Brain microvascular endothelial cell (primary cell): ENCODE measurements around the gene CTBP2.
A peak's percentile ranks its signal among the peaks of the same experiment; 100 is the strongest.

Experiments used
- DNase-seq: peaks from one replicate; pipeline ENCODE4 v3.0.0-alpha.2; 2020
- H3K27ac ChIP-seq: fragments of 250-450 bp; sonication (Bioruptor Pico); 2 replicates; pipeline ENCODE4 v1.5.1; 2020; ENCODE audit warnings: mild to moderate bottlenecking, moderate library complexity
- H3K27me3 ChIP-seq: fragments of 250-450 bp; sonication (Bioruptor Pico); replicated peaks from 2 replicates; pipeline ENCODE4 v1.5.1; 2020; ENCODE audit warnings: mild to moderate bottlenecking
- H3K36me3 ChIP-seq: fragments of 250-450 bp; sonication (Bioruptor Pico); replicated peaks from 2 replicates; pipeline ENCODE4 v1.5.1; 2020; ENCODE audit warnings: mild to moderate bottlenecking
- H3K4me3 ChIP-seq: 2 replicates; pipeline ENCODE4 v1.5.1; 2011; ENCODE audit warnings: low read depth, mild to moderate bottlenecking, control low read depth, low read length, moderate library complexity
- CTCF ChIP-seq: IDR thresholded peaks from 2 replicates; pipeline ENCODE4 v1.5.1; 2011; ENCODE audit warnings: low read depth, mild to moderate bottlenecking, moderate library complexity, low read length, control low read depth, inconsistent platforms; ENCODE audit errors: missing control alignments
- in situ Hi-C: cut with HindIII; loops from 2 replicates; pipeline ENCODE4 v1.10.0; 2017; ENCODE audit warnings: low sequenced_read_pairs, low pct_ligation_motif_present

CTBP2 gene

GRCh38 chr10:124995605-124996004 lies 164.8 kb downstream of the CTBP2 start:
- no peak overlapping the region for H3K27ac ChIP-seq
- in situ Hi-C loops = no loop called here
- no peak for DNase-seq
- TF ChIP-seq CTCF = no peak
- no peaks in the 10 kb centered on the region for H3K27me3 ChIP-seq
- H3K4me3 ChIP-seq = no peak overlapping the region
- H3K36me3 ChIP-seq = peaks cover 77% of the 10 kb centered on the region

- peaks cover 73% of the 10 kb centered on the region for H3K36me3 ChIP-seq
Measured at GRCh38 chr10:124994573-124995473, 165.5 kb downstream of the CTBP2 start.

GRCh38 chr10:124993736-124994451 lies 166.5 kb downstream of the CTBP2 start:
- peaks cover 80% of the 10 kb centered on the region for H3K36me3 ChIP-seq
- no peak for TF ChIP-seq CTCF
- H3K27ac ChIP-seq = no peak overlapping the region
- H3K27me3 ChIP-seq = no peaks in the 10 kb centered on the region
- no peak for DNase-seq
- in situ Hi-C loops = no loop called here
- no peak overlapping the region for H3K4me3 ChIP-seq

More at GRCh38 chr10:124994573-124995473, 165.5 kb downstream of the CTBP2 start:
- no peak for TF ChIP-seq CTCF
- in situ Hi-C loops = no loop called here
- no peak for DNase-seq
- Histone ChIP-seq H3K4me3 (no peak overlapping the region), H3K27me3 (no peaks in the 10 kb centered on the region), H3K27ac (no peak overlapping the region)

- Histone ChIP-seq H3K36me3 (peaks cover 81% of the 10 kb centered on the region), H3K27ac (no peak overlapping the region), H3K4me3 (no peak overlapping the region), H3K27me3 (no peaks in the 10 kb centered on the region)
- in situ Hi-C loops = no loop called here
- DNase-seq = no peak
- TF ChIP-seq CTCF = no peak
Measured at GRCh38 chr10:124993345-124993708, 167.0 kb downstream of the CTBP2 start.

- Histone ChIP-seq H3K4me3 (no peak overlapping the region), H3K36me3 (peaks cover 77% of the 10 kb centered on the region), H3K27me3 (no peaks in the 10 kb centered on the region), H3K27ac (no peak overlapping the region)
- in situ Hi-C loops = no loop called here
- DNase-seq = peak; percentile 72
- TF ChIP-seq CTCF = peak; percentile 73
Measured at GRCh38 chr10:124992462-124993344, 167.7 kb downstream of the CTBP2 start.
